Measurements from ENCODE around the gene VASH1. TPM values are rescaled to one million over a fixed set of nuclear protein-coding genes. Genes with fewer than 3 reads are reported as not detected.

The VASH1 gene
- total RNA-seq, 1 donor = 4.4 TPM

DNA sequence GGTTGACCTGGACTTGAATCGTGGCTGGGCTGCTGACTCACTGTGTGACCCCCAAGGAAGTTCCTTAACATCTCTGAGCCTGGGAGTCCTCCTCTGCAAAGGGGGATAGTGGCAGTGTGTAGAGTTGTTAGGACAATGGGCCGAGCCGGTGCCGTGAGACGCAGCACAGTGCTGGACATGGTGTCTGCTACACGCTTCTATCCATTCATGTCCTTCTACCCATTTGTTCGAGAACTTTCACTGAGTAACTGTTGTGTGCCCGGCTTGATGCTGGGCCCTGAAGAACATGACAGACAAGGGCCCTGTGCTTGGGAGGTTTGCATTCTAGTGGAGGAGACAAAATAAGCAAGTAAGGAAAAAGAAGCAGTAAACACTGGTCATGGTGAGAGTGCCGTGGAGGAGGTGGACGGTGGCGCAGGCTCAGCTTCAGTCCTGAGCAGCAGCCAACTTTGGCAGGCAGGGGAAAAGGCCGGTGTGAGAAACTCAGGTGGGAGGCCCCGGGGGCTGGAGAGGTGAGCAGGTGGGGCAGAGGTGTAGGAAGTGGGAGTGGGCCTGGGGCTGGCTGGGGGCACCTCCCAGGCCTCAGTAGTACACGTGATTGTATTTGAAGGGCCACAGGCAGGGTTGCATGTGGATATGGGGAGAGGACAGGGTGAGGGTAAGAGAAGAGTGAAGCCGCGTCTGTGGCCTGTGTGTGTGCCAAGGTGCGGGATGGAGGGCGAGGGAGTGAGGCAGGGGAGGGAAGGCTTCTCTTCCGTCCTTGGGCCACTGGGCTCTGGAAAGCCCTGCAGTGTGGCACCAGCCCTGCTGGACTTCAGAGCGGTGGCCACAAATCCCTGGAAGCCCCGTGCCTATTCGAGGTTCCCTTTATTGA, 13.8 kb downstream of the VASH1 start:
- DNase-seq (ENCODE audit: low read depth) = no peak
- TF ChIP-seq, protein P1, sequence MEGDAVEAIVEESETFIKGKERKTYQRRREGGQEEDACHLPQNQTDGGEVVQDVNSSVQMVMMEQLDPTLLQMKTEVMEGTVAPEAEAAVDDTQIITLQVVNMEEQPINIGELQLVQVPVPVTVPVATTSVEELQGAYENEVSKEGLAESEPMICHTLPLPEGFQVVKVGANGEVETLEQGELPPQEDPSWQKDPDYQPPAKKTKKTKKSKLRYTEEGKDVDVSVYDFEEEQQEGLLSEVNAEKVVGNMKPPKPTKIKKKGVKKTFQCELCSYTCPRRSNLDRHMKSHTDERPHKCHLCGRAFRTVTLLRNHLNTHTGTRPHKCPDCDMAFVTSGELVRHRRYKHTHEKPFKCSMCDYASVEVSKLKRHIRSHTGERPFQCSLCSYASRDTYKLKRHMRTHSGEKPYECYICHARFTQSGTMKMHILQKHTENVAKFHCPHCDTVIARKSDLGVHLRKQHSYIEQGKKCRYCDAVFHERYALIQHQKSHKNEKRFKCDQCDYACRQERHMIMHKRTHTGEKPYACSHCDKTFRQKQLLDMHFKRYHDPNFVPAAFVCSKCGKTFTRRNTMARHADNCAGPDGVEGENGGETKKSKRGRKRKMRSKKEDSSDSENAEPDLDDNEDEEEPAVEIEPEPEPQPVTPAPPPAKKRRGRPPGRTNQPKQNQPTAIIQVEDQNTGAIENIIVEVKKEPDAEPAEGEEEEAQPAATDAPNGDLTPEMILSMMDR (IDR thresholded peaks at IDR 0.05; ENCODE audit: insufficient read depth, low read length) = no peak
- H3K4me3 ChIP-seq (ENCODE audit: low read depth, low read length) = no peak overlapping the region

DNA sequence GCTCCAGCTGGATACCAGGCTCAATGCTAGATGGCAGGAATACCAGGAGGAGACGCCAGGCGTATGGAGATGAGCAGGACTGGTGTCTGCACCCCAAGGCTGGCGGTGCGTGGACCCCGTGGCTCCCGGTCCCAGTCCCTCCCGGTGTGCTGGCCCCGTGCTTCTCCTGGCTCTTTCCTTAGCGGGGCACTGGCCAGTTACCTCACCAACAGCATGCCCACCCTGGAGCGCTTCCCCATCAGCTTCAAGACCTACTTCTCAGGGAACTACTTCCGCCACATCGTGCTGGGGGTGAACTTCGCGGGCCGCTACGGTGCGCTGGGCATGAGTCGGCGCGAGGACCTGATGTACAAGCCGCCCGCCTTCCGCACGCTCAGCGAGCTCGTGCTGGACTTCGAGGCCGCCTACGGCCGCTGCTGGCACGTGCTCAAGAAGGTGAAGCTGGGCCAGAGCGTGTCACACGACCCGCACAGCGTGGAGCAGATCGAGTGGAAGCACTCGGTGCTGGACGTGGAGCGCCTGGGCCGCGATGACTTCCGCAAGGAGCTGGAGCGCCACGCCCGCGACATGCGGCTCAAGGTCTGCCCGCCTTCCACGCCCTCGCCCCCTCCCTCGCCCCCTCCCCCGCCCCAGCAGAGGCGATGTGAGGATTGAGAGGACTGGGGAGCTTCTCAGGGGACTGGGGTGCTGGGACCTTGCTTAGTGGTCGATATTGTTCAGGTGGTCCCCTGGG, 14.6 kb downstream of the VASH1 start:
- no peak overlapping the region for H3K4me3 ChIP-seq (ENCODE audit: low read depth, low read length)
- TF ChIP-seq, protein P1 (IDR thresholded peaks at IDR 0.05; ENCODE audit: insufficient read depth, low read length) = no peak
- DNase-seq (ENCODE audit: low read depth) = no peak

DNA sequence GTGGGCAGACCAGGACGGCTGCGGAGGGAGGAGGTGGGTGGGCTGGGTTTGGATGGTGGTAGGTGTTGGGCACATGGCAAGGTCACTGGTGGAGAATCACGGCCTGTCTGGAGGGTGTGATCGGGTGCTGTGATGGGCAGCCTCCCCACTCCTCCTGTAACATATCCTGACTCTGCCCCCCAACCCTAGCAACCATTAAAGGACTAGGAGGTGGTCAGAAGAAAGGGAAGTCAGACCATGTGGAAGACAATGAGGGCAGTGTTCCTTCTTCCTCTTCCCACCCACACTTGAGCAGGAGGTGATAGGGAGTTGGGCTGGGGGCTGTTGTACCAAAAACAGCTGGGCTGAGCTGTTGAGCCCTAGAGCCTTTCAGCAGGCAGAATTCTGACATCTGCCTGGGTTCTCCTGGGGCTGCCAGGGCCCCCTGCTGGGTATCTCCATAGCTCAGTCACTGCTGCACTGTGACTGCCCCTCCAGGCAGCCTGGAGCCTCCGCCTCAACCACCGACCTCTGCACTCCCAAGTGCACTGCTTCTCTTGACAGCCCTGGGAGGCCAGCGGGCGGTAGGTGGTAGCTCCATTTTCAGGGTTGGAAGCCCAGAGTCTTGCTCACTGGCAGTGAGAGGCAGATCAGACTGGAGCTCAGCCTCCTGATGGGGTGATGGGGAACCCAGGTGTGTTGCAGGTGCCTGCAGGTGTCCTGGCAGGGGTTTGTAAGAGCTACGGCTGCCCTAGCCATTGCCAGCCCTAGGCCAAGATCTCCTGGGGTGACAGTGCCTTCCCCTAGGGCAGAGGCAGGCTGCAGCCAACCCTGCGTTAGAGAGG, 15.4 kb downstream of the VASH1 start:
- no peak for DNase-seq (ENCODE audit: low read depth)
- TF ChIP-seq, protein P1 (IDR thresholded peaks at IDR 0.05; ENCODE audit: insufficient read depth, low read length) = no peak
- H3K4me3 ChIP-seq (ENCODE audit: low read depth, low read length) = no peak overlapping the region

DNA sequence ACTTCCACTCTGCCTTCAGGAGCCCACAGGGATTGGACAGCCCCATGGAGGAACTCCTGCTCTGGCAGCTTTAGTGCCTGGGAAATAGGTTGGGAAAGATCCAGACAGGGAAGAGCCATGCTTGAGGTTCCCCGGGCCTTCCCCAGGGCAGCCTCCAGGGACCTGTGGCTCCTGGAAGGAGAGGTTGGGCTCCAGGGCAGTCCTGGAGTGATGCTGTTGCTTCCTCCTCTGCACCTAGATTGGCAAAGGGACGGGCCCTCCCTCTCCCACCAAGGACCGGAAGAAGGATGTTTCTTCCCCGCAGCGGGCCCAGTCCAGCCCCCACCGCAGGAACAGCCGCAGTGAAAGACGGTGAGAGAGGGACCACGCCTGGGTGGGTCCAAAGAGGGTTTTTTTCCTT, 16.5 kb downstream of the VASH1 start:
- TF ChIP-seq, protein P1 (IDR thresholded peaks at IDR 0.05; ENCODE audit: insufficient read depth, low read length) = no peak
- no peak for DNase-seq (ENCODE audit: low read depth)
- H3K4me3 ChIP-seq (ENCODE audit: low read depth, low read length) = no peak overlapping the region

DNA sequence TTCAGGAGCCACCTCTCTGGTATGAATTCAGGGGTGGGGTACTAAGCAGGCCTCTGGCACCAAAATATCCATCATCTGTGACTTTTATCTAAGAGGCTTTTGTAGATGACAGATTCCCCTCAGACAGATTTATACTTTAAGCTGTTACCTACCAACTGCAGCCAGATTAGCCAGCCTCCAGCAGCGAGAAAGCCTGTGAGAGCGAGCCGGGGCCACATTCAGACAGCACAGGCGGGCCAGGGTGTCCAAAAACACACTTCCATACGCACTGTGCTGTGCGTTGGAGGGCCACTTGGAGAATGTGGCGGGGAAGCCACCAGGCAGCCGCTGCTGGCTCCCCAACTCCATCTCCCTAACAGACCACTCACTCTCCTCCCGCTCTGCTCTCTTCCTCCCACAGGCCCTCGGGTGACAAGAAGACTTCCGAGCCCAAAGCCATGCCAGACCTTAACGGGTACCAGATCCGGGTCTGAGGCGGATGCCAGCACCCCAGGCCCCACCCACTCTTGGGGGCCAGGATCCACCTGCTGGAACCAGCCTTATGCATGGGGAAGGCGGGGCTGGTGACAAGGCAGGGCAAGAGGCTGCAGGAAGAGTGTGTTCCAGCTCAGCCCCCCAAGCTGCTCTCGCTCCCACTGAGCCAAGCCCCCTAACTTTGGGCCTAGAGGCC, 17.4 kb downstream of the VASH1 start:
- TF ChIP-seq, protein P1 (IDR thresholded peaks at IDR 0.05; ENCODE audit: insufficient read depth, low read length) = no peak
- no peak overlapping the region for H3K4me3 ChIP-seq (ENCODE audit: low read depth, low read length)
- DNase-seq (ENCODE audit: low read depth) = no peak

All from fibroblast of the aortic adventitia (primary cell).